Activated CD8-positive, alpha-beta T cell treated with anti-CD3 and anti-CD28 coated beads for 36 hours (primary cell): ENCODE measurements around the gene KIF13A. TPM values are rescaled to one million over a fixed set of nuclear protein-coding genes. Genes with fewer than 3 reads are reported as not detected.

Source experiments
- ATAC-seq: fragments of 200-7000 bp; cut with Tn5 transposase; one replicate; pipeline ENCODE4 v1.10.0; 2021; ENCODE audit warnings: mild to moderate bottlenecking, moderate library complexity
- CTCF ChIA-PET: fragments of 350-600 bp; sonication (Branson Sonifier 250); formaldehyde crosslinking; loops from one replicate; lab custom pipeline; 2021; ENCODE audit warnings: antibody characterized with exemption; lab: Charles Lee
- POLR2A ChIA-PET: fragments of 350-600 bp; sonication (Branson Sonifier 250); formaldehyde crosslinking; loops from one replicate; lab custom pipeline; 2021; ENCODE audit warnings: antibody characterized with exemption; lab: Charles Lee
- DNase-seq: peaks from one replicate; pipeline ENCODE4 v3.0.0-alpha.2; 2020
- H3K27ac Mint-ChIP-seq: one replicate; pipeline ENCODE4 v1.8.0; 2021; ENCODE audit warnings: mild to moderate bottlenecking, mixed read lengths
- H3K27me3 Mint-ChIP-seq: one replicate; pipeline ENCODE4 v1.8.0; 2021; ENCODE audit warnings: mixed read lengths
- H3K36me3 Mint-ChIP-seq: one replicate; pipeline ENCODE4 v1.8.0; 2021; ENCODE audit warnings: low read depth, mixed read lengths
- H3K4me1 Mint-ChIP-seq: one replicate; pipeline ENCODE4 v1.8.0; 2021; ENCODE audit warnings: low read depth, mixed read lengths
- H3K4me3 Mint-ChIP-seq: one replicate; pipeline ENCODE4 v1.8.0; 2021; ENCODE audit warnings: mild to moderate bottlenecking, moderate library complexity, mixed read lengths
- H3K9me3 Mint-ChIP-seq: one replicate; pipeline ENCODE4 v1.8.0; 2021; ENCODE audit warnings: mixed read lengths
- intact Hi-C: fragments of 100-400 bp; cut with micrococcal nuclease; formaldehyde crosslinking; loops from one replicate; pipeline ENCODE4 v1.10.0; 2022
- total RNA-seq, 2 experiments: library from RNA; stranded (reverse); gene quantifications; one replicate each; pipeline ENCODE4 v1.2.3, GENCODE V29; 2021
- TF ChIP-seq, protein P1 (sequence below): fragments of 200-600 bp; IDR thresholded peaks from one replicate; pipeline ENCODE4 v1.8.0; 2022; ENCODE audit warnings: antibody characterized with exemption, mild to moderate bottlenecking

Gene KIF13A
- total RNA-seq, 2 experiments from 2014 or later: not detected

DNA sequence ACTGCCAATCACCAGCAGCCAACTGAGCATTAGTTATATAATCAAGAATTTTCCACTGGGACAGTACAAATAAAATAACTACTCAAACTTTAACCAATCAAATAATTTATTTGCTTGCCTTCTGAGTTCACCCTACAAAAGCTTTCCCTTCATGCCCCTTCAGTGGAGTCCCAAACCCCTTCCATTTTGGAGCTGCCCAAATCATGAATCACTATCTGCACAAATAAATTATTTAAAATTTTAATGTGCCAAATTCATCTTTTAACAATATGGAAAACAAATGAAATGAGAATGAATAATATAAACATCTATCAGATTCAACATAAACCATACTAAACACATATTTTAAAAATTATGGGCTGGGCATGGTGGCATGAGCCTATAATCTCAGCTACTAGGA, 85.9 kb downstream of the KIF13A start:
- Mint-ChIP-seq H3K4me3 (no peak overlapping the region), H3K4me1 (no peaks in the 10 kb centered on the region), H3K36me3 (no peaks in the 10 kb centered on the region), H3K27ac (no peak overlapping the region), H3K9me3 (peaks cover 2% of the 10 kb centered on the region), H3K27me3 (peaks cover 20% of the 10 kb centered on the region)
- CTCF ChIA-PET: interaction anchor here (1.9 kb wide), 1 partner anchor 14 kb away, joined by 5 read pairs; no protein-coding TSS in a partner anchor
- ATAC-seq (no peak), DNase-seq (no peak)
- POLR2A ChIA-PET: no interaction called here
- TF ChIP-seq, protein P1, sequence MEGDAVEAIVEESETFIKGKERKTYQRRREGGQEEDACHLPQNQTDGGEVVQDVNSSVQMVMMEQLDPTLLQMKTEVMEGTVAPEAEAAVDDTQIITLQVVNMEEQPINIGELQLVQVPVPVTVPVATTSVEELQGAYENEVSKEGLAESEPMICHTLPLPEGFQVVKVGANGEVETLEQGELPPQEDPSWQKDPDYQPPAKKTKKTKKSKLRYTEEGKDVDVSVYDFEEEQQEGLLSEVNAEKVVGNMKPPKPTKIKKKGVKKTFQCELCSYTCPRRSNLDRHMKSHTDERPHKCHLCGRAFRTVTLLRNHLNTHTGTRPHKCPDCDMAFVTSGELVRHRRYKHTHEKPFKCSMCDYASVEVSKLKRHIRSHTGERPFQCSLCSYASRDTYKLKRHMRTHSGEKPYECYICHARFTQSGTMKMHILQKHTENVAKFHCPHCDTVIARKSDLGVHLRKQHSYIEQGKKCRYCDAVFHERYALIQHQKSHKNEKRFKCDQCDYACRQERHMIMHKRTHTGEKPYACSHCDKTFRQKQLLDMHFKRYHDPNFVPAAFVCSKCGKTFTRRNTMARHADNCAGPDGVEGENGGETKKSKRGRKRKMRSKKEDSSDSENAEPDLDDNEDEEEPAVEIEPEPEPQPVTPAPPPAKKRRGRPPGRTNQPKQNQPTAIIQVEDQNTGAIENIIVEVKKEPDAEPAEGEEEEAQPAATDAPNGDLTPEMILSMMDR: no peak
- intact Hi-C loops: no loop called here

DNA sequence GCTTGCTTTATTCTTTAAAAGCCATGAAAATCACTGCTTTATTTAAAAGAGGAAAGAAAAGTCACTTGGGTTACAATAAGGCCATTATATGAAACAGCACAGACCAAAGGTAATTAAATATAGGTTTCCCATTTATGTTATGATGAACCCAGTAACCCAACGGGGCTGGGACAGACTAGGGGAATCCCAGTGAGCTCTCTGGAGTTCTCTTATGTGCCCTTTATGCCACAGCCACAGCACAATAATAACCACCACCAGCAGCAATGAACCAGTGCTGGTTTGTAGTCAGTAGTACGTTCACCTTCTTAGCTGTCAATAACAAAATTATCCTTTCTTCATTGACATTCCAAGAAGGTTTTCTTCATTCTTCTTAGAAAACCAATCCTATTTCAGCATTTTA, 87.4 kb downstream of the KIF13A start:
- H3K27ac Mint-ChIP-seq: no peak overlapping the region
- H3K9me3 Mint-ChIP-seq: peaks cover 9% of the 10 kb centered on the region
- intact Hi-C loops: no loop called here
- ATAC-seq: no peak
- DNase-seq: no peak
- CTCF ChIA-PET: no interaction called here
- TF ChIP-seq, protein P1: no peak
- POLR2A ChIA-PET: no interaction called here
- H3K4me1 Mint-ChIP-seq: no peaks in the 10 kb centered on the region
- H3K36me3 Mint-ChIP-seq: no peaks in the 10 kb centered on the region
- H3K27me3 Mint-ChIP-seq: peaks cover 18% of the 10 kb centered on the region
- H3K4me3 Mint-ChIP-seq: no peak overlapping the region

DNA sequence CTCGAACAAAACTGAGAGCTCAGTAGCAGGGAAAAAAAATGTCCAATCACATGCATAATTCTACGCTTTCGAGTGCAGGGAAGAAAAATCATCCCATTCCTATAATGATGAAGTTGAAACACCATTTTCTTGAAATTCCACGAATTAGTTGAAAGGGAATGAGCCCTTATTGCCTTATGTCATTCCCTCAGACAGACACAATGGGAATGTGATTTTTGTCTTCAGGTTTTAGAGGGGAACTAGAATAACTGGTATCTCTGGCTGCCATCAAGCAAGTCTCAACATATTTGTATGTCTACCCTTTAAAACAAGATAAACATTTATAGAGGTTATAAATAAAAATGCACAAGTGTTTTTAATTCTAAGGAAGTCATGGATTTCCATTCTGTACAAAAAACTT, 87.9 kb downstream of the KIF13A start:
- H3K4me1 Mint-ChIP-seq: no peaks in the 10 kb centered on the region
- peaks cover 11% of the 10 kb centered on the region for H3K9me3 Mint-ChIP-seq
- no peaks in the 10 kb centered on the region for H3K36me3 Mint-ChIP-seq
- CTCF ChIA-PET: no interaction called here
- H3K27ac Mint-ChIP-seq: no peak overlapping the region
- DNase-seq: no peak
- TF ChIP-seq, protein P1: no peak
- no peak for ATAC-seq
- POLR2A ChIA-PET: interaction anchor here (0.6 kb wide), 1 partner anchor 874 kb away, joined by 3 read pairs; no protein-coding TSS in a partner anchor
- H3K27me3 Mint-ChIP-seq: peaks cover 18% of the 10 kb centered on the region
- no peak overlapping the region for H3K4me3 Mint-ChIP-seq
- intact Hi-C loops: no loop called here

GRCh38 chr6:17897681-17898080, 89.8 kb downstream of the KIF13A start:
- CTCF ChIA-PET: interaction anchor here (1.1 kb wide), 1 partner anchor 8 kb away, joined by 3 read pairs; no protein-coding TSS in a partner anchor
- DNase-seq (no peak), ATAC-seq (no peak)
- peaks cover 11% of the 10 kb centered on the region for H3K9me3 Mint-ChIP-seq
- H3K27me3 Mint-ChIP-seq: peaks cover 19% of the 10 kb centered on the region
- H3K4me1 Mint-ChIP-seq: no peaks in the 10 kb centered on the region
- POLR2A ChIA-PET: no interaction called here
- TF ChIP-seq, protein P1: no peak
- H3K36me3 Mint-ChIP-seq: no peaks in the 10 kb centered on the region
- intact Hi-C loops: no loop called here
- H3K27ac Mint-ChIP-seq: no peak overlapping the region
- no peak overlapping the region for H3K4me3 Mint-ChIP-seq

DNA sequence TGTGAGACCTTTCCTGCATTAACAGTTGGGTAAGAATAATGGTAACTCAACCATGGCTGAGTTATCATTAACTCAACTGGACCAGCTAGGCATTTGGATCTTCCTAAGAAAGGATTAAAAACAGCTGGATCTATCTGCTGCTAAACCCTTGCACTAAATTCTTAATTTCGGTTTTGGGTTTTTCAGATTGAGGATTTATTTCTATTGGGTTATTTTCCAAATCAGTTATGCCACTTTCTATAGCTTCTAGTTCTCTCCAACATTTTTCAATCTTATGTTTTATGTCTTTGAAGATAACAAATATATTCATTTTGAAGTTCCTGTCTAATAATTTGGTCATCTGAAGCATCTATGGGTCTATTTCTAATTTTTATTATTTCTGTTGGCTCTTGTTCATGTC, 92.5 kb downstream of the KIF13A start:
- DNase-seq (no peak), ATAC-seq (no peak)
- no peaks in the 10 kb centered on the region for H3K36me3 Mint-ChIP-seq
- H3K4me1 Mint-ChIP-seq: no peaks in the 10 kb centered on the region
- no peak overlapping the region for H3K4me3 Mint-ChIP-seq
- intact Hi-C loops: no loop called here
- TF ChIP-seq, protein P1: no peak
- ChIA-PET CTCF (no interaction called here), POLR2A (no interaction called here)
- H3K9me3 Mint-ChIP-seq: peaks cover 11% of the 10 kb centered on the region
- no peak overlapping the region for H3K27ac Mint-ChIP-seq
- H3K27me3 Mint-ChIP-seq: peaks cover 30% of the 10 kb centered on the region
